HG02852 (cell line): ENCODE results near the gene PFDN2.

ENCODE experiments used
- ATAC-seq: cut with Tn5 transposase; IDR thresholded peaks from one replicate; pipeline ENCODE4 v1.9.1; 2021; ENCODE audit warnings: mild to moderate bottlenecking, moderate library complexity; ENCODE audit not compliant: unreplicated experiment

PFDN2 gene

GRCh38 chr1:161061419-161061818, 56.4 kb downstream of the PFDN2 start:
- no peak for ATAC-seq

- ATAC-seq = no peak
These were observed 58.5 kb downstream of the PFDN2 start for GRCh38 chr1:161059293-161059692.

GRCh38 chr1:161054805-161055204, 63.0 kb downstream of the PFDN2 start:
- no peak for ATAC-seq

GRCh38 chr1:161054232-161054631, 63.6 kb downstream of the PFDN2 start:
- no peak for ATAC-seq

GRCh38 chr1:161052899-161053298, 64.9 kb downstream of the PFDN2 start:
- ATAC-seq = no peak

GRCh38 chr1:161051219-161051618, 66.6 kb downstream of the PFDN2 start:
- ATAC-seq = no peak
